ENCODE data around the gene MARK4. TPM values are rescaled to one million over a fixed set of nuclear protein-coding genes. Genes with fewer than 3 reads are reported as not detected.

Gene MARK4
- total RNA-seq, 5 donors from 2014 or later (not counting 1 experiment from before 2014, with no cell fraction given): 28.0 to 34.8 (median 29.9) TPM

- Mint-ChIP-seq H3K27ac (no peak overlapping the region), H3K4me3 (no peak overlapping the region), H3K4me1 (no peaks in the 10 kb centered on the region), H3K36me3 (peaks cover 40% of the 10 kb centered on the region), H3K9me3 (no peaks in the 10 kb centered on the region), H3K27me3 (no peaks in the 10 kb centered on the region)
- Histone ChIP-seq H3K9me3 (no peaks in the 10 kb centered on the region), H3K27me3 (replicated peaks in 1 of 2; ENCODE audit: control insufficient read depth in 2 of 2, extremely low read depth in 1 of 2, insufficient read depth in 2 of 2, low read length in 1 of 2) (no peaks in the 10 kb centered on the region), H3K4me3 (ENCODE audit: control insufficient read depth in 1 of 2, extremely low read depth in 1 of 2, low read length in 1 of 2) (no peak overlapping the region), H3K27ac (ENCODE audit: low read length) (no peak overlapping the region), H3K4me1 (ENCODE audit: control insufficient read depth in 1 of 2, extremely low read depth in 1 of 2, insufficient read depth in 2 of 2, low read length in 2 of 2) (no peaks in the 10 kb centered on the region), H3K36me3 (ENCODE audit: control insufficient read depth in 2 of 2, extremely low read depth in 1 of 2, insufficient read depth in 1 of 2, low read length in 1 of 2) (peaks cover 10 to 55% of the 10 kb centered on the region in 2 donors)
- DNase-seq (no peak), ATAC-seq (replicated peaks in 1 of 4) (no peak)
- CTCF ChIA-PET: no interaction called here
- POLR2A ChIA-PET: no interaction called here
- WGBS (ENCODE audit: insufficient coverage): 83% methylated on average over 4 of the region's 12 CpGs
Observed at GRCh38 chr19:45275370-45275971, 24.4 kb downstream of the MARK4 start.

- Mint-ChIP-seq H3K27ac (no peak overlapping the region), H3K9me3 (no peaks in the 10 kb centered on the region), H3K36me3 (peaks cover 45% of the 10 kb centered on the region), H3K27me3 (no peaks in the 10 kb centered on the region), H3K4me1 (no peaks in the 10 kb centered on the region), H3K4me3 (no peak overlapping the region)
- ChIA-PET CTCF (no interaction called here), POLR2A (no interaction called here)
- Histone ChIP-seq H3K4me1 (ENCODE audit: control insufficient read depth in 1 of 2, extremely low read depth in 1 of 2, insufficient read depth in 2 of 2, low read length in 2 of 2) (no peaks in the 10 kb centered on the region), H3K9me3 (no peaks in the 10 kb centered on the region), H3K4me3 (ENCODE audit: control insufficient read depth in 1 of 2, extremely low read depth in 1 of 2, low read length in 1 of 2) (no peak overlapping the region), H3K36me3 (ENCODE audit: control insufficient read depth in 2 of 2, extremely low read depth in 1 of 2, insufficient read depth in 1 of 2, low read length in 1 of 2) (peaks cover 10 to 50% of the 10 kb centered on the region in 2 donors), H3K27ac (ENCODE audit: low read length) (no peak overlapping the region), H3K27me3 (replicated peaks in 1 of 2; ENCODE audit: control insufficient read depth in 2 of 2, extremely low read depth in 1 of 2, insufficient read depth in 2 of 2, low read length in 1 of 2) (no peaks in the 10 kb centered on the region)
- 100% methylated on average over 3 of the region's 7 CpGs for WGBS (ENCODE audit: insufficient coverage)
- ATAC-seq (replicated peaks in 1 of 4): no peak
- no peak for DNase-seq
Observed at GRCh38 chr19:45276284-45276687, 25.2 kb downstream of the MARK4 start.

- Mint-ChIP-seq H3K27me3 (no peaks in the 10 kb centered on the region), H3K9me3 (no peaks in the 10 kb centered on the region), H3K4me3 (no peak overlapping the region), H3K36me3 (peaks cover 45% of the 10 kb centered on the region), H3K27ac (no peak overlapping the region), H3K4me1 (no peaks in the 10 kb centered on the region)
- ATAC-seq (replicated peaks in 1 of 4) (no peak), DNase-seq (no peak)
- WGBS (ENCODE audit: insufficient coverage): 94% methylated on average over 5 of the region's 10 CpGs
- Histone ChIP-seq H3K27me3 (replicated peaks in 1 of 2; ENCODE audit: control insufficient read depth in 2 of 2, extremely low read depth in 1 of 2, insufficient read depth in 2 of 2, low read length in 1 of 2) (no peaks in the 10 kb centered on the region), H3K27ac (ENCODE audit: low read length) (no peak overlapping the region), H3K9me3 (no peaks in the 10 kb centered on the region), H3K36me3 (ENCODE audit: control insufficient read depth in 2 of 2, extremely low read depth in 1 of 2, insufficient read depth in 1 of 2, low read length in 1 of 2) (peaks cover 10 to 42% of the 10 kb centered on the region in 2 donors), H3K4me1 (ENCODE audit: control insufficient read depth in 1 of 2, extremely low read depth in 1 of 2, insufficient read depth in 2 of 2, low read length in 2 of 2) (no peaks in the 10 kb centered on the region), H3K4me3 (ENCODE audit: control insufficient read depth in 1 of 2, extremely low read depth in 1 of 2, low read length in 1 of 2) (no peak overlapping the region)
- POLR2A ChIA-PET: no interaction called here
- CTCF ChIA-PET: no interaction called here
Observed at GRCh38 chr19:45278087-45278486, 27.0 kb downstream of the MARK4 start.

DNA sequence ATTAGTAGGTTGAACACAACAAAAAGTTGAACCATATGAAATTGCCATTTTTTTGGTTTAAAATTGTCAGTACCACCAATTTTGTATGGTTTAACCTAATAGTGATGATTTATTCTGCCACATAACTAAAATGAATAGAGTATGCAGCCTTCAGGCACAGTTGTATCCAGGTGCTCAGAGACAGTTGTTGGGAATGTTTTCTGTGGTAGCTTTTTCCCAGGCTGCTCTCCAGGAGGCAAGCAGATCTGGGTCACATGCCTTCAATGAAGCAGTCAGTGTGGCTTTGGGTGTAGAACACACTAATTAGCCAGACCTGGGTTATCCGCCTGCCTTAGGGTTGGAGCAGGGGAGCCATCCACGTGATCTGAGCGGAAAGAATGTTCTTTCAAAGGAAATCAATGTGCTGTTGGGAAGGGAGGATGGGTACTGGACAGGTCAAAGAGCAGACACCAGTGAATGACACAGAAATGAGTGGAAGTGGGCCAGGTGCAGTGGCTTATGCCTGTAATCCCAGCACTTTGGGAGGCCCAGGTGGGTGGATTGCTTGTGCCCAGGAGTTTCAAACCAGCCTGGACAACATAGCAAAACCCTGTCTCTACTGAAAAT is 28.6 kb downstream of the MARK4 start:
- DNase-seq: no peak
- H3K27me3 ChIP-seq (replicated peaks in 1 of 2; ENCODE audit: control insufficient read depth in 2 of 2, extremely low read depth in 1 of 2, insufficient read depth in 2 of 2, low read length in 1 of 2): no peaks in the 10 kb centered on the region
- no peaks in the 10 kb centered on the region for H3K27me3 Mint-ChIP-seq
- peaks cover 10 to 39% of the 10 kb centered on the region in 2 donors for H3K36me3 ChIP-seq (ENCODE audit: control insufficient read depth in 2 of 2, extremely low read depth in 1 of 2, insufficient read depth in 1 of 2, low read length in 1 of 2)
- no peaks in the 10 kb centered on the region for H3K9me3 Mint-ChIP-seq
- no peak overlapping the region for H3K27ac Mint-ChIP-seq
- H3K9me3 ChIP-seq: peaks cover 2% of the 10 kb centered on the region
- POLR2A ChIA-PET: no interaction called here
- no peak for ATAC-seq (replicated peaks in 1 of 4)
- CTCF ChIA-PET: no interaction called here
- H3K4me1 ChIP-seq (ENCODE audit: control insufficient read depth in 1 of 2, extremely low read depth in 1 of 2, insufficient read depth in 2 of 2, low read length in 2 of 2): no peaks in the 10 kb centered on the region
- no peaks in the 10 kb centered on the region for H3K4me1 Mint-ChIP-seq
- 100% methylated on average over 3 of the region's 3 CpGs for WGBS (ENCODE audit: insufficient coverage)
- no peak overlapping the region for H3K4me3 ChIP-seq (ENCODE audit: control insufficient read depth in 1 of 2, extremely low read depth in 1 of 2, low read length in 1 of 2)
- peaks cover 45% of the 10 kb centered on the region for H3K36me3 Mint-ChIP-seq
- no peak overlapping the region for H3K4me3 Mint-ChIP-seq
- no peak overlapping the region for H3K27ac ChIP-seq (ENCODE audit: low read length)

GRCh38 chr19:45280471-45280961 is 29.4 kb downstream of the MARK4 start:
- Mint-ChIP-seq H3K9me3 (no peaks in the 10 kb centered on the region), H3K27me3 (no peaks in the 10 kb centered on the region), H3K4me1 (no peaks in the 10 kb centered on the region), H3K36me3 (peaks cover 46% of the 10 kb centered on the region), H3K27ac (no peak overlapping the region), H3K4me3 (no peak overlapping the region)
- H3K27ac ChIP-seq (ENCODE audit: low read length): no peak overlapping the region
- CTCF ChIA-PET: no interaction called here
- ATAC-seq (replicated peaks in 1 of 4) (no peak), DNase-seq (no peak)
- H3K4me3 ChIP-seq (ENCODE audit: control insufficient read depth in 1 of 2, extremely low read depth in 1 of 2, low read length in 1 of 2): no peak overlapping the region
- POLR2A ChIA-PET: no interaction called here
- WGBS (ENCODE audit: insufficient coverage): 91% methylated on average over 13 of the region's 19 CpGs
- H3K27me3 ChIP-seq (replicated peaks in 1 of 2; ENCODE audit: control insufficient read depth in 2 of 2, extremely low read depth in 1 of 2, insufficient read depth in 2 of 2, low read length in 1 of 2): no peaks in the 10 kb centered on the region
- no peaks in the 10 kb centered on the region for H3K4me1 ChIP-seq (ENCODE audit: control insufficient read depth in 1 of 2, extremely low read depth in 1 of 2, insufficient read depth in 2 of 2, low read length in 2 of 2)
- H3K36me3 ChIP-seq (ENCODE audit: control insufficient read depth in 2 of 2, extremely low read depth in 1 of 2, insufficient read depth in 1 of 2, low read length in 1 of 2): peaks cover 15 to 34% of the 10 kb centered on the region in 2 donors
- peaks cover 2% of the 10 kb centered on the region for H3K9me3 ChIP-seq

DNA sequence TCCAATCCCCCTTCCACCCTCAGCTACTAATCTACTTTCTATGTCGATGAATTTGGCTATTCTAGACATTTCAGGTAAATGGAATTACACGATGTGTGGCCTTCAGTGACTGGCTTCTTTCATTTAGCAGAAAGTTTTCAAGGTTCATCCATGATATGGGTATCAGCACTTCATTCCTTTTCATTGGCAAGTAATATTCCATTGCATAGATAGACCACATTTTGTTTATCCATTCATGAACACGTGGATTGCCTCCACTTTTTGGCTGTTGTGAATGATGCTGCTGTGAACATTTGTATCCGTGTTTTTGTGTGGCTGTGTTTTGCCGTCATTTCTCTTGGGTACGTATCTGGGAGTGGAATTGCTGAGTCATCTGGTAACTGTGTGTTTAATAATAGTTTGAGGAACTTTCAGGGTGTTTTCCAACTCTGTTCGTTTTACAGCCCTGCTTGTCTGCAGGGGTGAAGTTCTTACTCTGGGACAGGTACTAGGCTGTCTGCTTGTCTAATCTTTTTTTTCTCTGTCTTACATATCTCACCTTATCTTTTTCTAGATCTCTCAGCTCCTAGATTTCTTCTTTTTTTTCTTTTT is 32.5 kb downstream of the MARK4 start:
- Mint-ChIP-seq H3K27ac (no peak overlapping the region), H3K9me3 (no peaks in the 10 kb centered on the region), H3K36me3 (peaks cover 50% of the 10 kb centered on the region), H3K4me1 (no peaks in the 10 kb centered on the region), H3K27me3 (no peaks in the 10 kb centered on the region), H3K4me3 (no peak overlapping the region)
- no peak for DNase-seq
- POLR2A ChIA-PET: no interaction called here
- no peaks in the 10 kb centered on the region for H3K4me1 ChIP-seq (ENCODE audit: control insufficient read depth in 1 of 2, extremely low read depth in 1 of 2, insufficient read depth in 2 of 2, low read length in 2 of 2)
- H3K4me3 ChIP-seq (ENCODE audit: control insufficient read depth in 1 of 2, extremely low read depth in 1 of 2, low read length in 1 of 2): no peak overlapping the region
- CTCF ChIA-PET: no interaction called here
- H3K27ac ChIP-seq (ENCODE audit: low read length): no peak overlapping the region
- ATAC-seq (replicated peaks in 1 of 4): no peak
- peaks cover 2% of the 10 kb centered on the region for H3K9me3 ChIP-seq
- H3K27me3 ChIP-seq (replicated peaks in 1 of 2; ENCODE audit: control insufficient read depth in 2 of 2, extremely low read depth in 1 of 2, insufficient read depth in 2 of 2, low read length in 1 of 2): no peaks in the 10 kb centered on the region
- H3K36me3 ChIP-seq (ENCODE audit: control insufficient read depth in 2 of 2, extremely low read depth in 1 of 2, insufficient read depth in 1 of 2, low read length in 1 of 2): peaks cover 7 to 34% of the 10 kb centered on the region in 2 donors
- WGBS (ENCODE audit: insufficient coverage): 70% methylated on average over 2 of the region's 7 CpGs
